ENCODE measurements around the gene PDE4B. TPM values are rescaled to one million over a fixed set of nuclear protein-coding genes. Genes with fewer than 3 reads are reported as not detected.

PDE4B gene
- total and polyA plus RNA-seq, 10 of the 15 experiments (the other 5 are each of a cell fraction or from before 2014, with no cell fraction given) = 3.0 to 13.2 (median 5.7) TPM

GRCh38 chr1:66336641-66336990 lies 543.9 kb downstream of the PDE4B start:
- peak overlapping the region; percentile 93 for H3K27ac ChIP-seq (ENCODE audit: control insufficient read depth, insufficient read depth)
- WGBS (ENCODE audit: insufficient coverage, insufficient replicate concordance, low lambda C conversion rate, missing lambda C conversion rate) = 50% methylated on average over 2 of the region's 2 CpGs
- no peaks in the 10 kb centered on the region for H3K9me3 ChIP-seq (replicated peaks; ENCODE audit: control insufficient read depth, insufficient read depth, low read length)
- intact Hi-C loops (cut with micrococcal nuclease; ENCODE audit: unreplicated experiment) = loop anchor here (1.0 to 2.0 kb wide), 5 partner anchors 38 to 110 kb away; no protein-coding TSS in a partner anchor
- peak overlapping the region; percentile 78 for H3K4me2 ChIP-seq (ENCODE audit: control insufficient read depth, insufficient read depth)
- no peaks in the 10 kb centered on the region for H4K20me1 ChIP-seq (ENCODE audit: control insufficient read depth, insufficient read depth)
- ChIA-PET CTCF (interaction anchor here (1.3 to 8.9 kb wide), 3 partner anchors 11 to 109 kb away, joined by 3 to 123 read pairs (median 15); no protein-coding TSS in a partner anchor), POLR2A (interaction anchor here (1.7 to 6.1 kb wide), 4 partner anchors 8 to 54 kb away, joined by 5 to 79 read pairs (median 16); no protein-coding TSS in a partner anchor), SMC1A (ENCODE audit: uncharacterized antibody, unreplicated experiment) (interaction anchor here (1.1 to 16.3 kb wide), 8 partner anchors 11 to 108 kb away, joined by 3 to 331 read pairs (median 10); no protein-coding TSS in a partner anchor), RAD21 (ENCODE audit: unreplicated experiment) (interaction anchor here (1.3 to 13.5 kb wide), 6 partner anchors 11 to 89 kb away, joined by 3 to 238 read pairs (median 4); no protein-coding TSS in a partner anchor)
- peak overlapping the region; percentile 88 for H3K9ac ChIP-seq (ENCODE audit: control insufficient read depth, insufficient read depth, low read length)
- in situ Hi-C loops (cut with MboI) = no loop called here
- DNase-seq (ENCODE audit: low read depth, low spot score) (no peak), ATAC-seq (no peak), FAIRE-seq (no peak)
- no peaks in the 10 kb centered on the region for H3K27me3 ChIP-seq (replicated peaks in 1 of 2; ENCODE audit: control insufficient read depth in 2 of 2, insufficient read depth in 2 of 2, low read length in 1 of 2)
- no peak overlapping the region; the same call in 1 of the 2 replicates for H2AFZ ChIP-seq (ENCODE audit: control insufficient read depth, low read depth, low read length)
- H3K79me2 ChIP-seq (ENCODE audit: control insufficient read depth, insufficient read depth, low read length) = peaks cover 89% of the 10 kb centered on the region
- BruUV-seq (replicated peaks) = no TSS peak
- H3K36me3 ChIP-seq (ENCODE audit: control insufficient read depth in 2 of 2, insufficient read depth in 2 of 2, low read length in 1 of 2) = no peaks in the 10 kb centered on the region
- TF ChIP-seq BMI1 (IDR thresholded peaks at IDR 0.05; ENCODE audit: borderline replicate concordance) = peak; percentile 48; the same call in 1 of the 2 replicates
- TF ChIP-seq CBFB (IDR thresholded peaks at IDR 0.05; ENCODE audit: low read depth) = no peak
- TF ChIP-seq SPI1 (IDR thresholded peaks at IDR 0.05; ENCODE audit: borderline replicate concordance, insufficient read depth, low read depth, low read length) = peak; percentile 66
- H3K4me3 ChIP-seq = peak overlapping the region; percentile 81
- H3K4me1 ChIP-seq (ENCODE audit: control insufficient read depth, insufficient read depth, low read length) = peaks cover 19% of the 10 kb centered on the region

DNA sequence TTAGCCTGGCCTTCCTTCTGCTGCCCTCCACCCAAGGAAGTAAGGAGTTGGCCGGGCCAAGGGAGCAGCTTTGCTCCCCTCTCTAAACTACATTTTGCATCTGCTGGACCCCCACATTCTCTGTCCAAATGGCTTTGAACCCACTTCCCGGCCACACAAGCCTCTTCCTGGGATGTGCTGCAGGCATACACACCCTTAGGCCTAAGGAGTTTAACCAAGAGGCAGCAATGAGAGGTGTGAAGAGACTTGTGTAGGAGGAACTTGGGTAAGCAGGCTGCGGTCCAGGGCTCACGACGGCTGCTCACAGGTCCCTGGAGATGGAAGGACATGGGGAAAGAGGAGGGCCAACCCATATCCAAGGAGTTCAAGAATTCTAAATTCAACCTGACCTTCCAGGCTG lies 544.6 kb downstream of the PDE4B start:
- in situ Hi-C loops (cut with MboI) (no loop called here), intact Hi-C loops (cut with micrococcal nuclease; ENCODE audit: unreplicated experiment) (loop anchor here (2.0 kb wide), 3 partner anchors 38 to 110 kb away; no protein-coding TSS in a partner anchor)
- no TSS peak for BruUV-seq (replicated peaks)
- ChIA-PET SMC1A (ENCODE audit: uncharacterized antibody, unreplicated experiment) (interaction anchor here (0.6 to 16.3 kb wide), 15 partner anchors 11 to 100 kb away, joined by 3 to 331 read pairs (median 4); no protein-coding TSS in a partner anchor), CTCF (interaction anchor here (0.5 to 8.9 kb wide), 5 partner anchors 11 to 717 kb away, joined by 3 to 123 read pairs (median 12); no protein-coding TSS in a partner anchor), RAD21 (ENCODE audit: unreplicated experiment) (interaction anchor here (0.8 to 13.5 kb wide), 9 partner anchors 8 to 109 kb away, joined by 3 to 238 read pairs (median 4); no protein-coding TSS in a partner anchor), POLR2A (interaction anchor here (0.6 to 3.4 kb wide), 6 partner anchors 12 to 63 kb away, joined by 3 to 16 read pairs (median 4); no protein-coding TSS in a partner anchor)
- Histone ChIP-seq H3K36me3 (ENCODE audit: control insufficient read depth in 2 of 2, insufficient read depth in 2 of 2, low read length in 1 of 2) (no peaks in the 10 kb centered on the region), H3K9me3 (replicated peaks; ENCODE audit: control insufficient read depth, insufficient read depth, low read length) (no peaks in the 10 kb centered on the region), H3K4me1 (ENCODE audit: control insufficient read depth, insufficient read depth, low read length) (peaks cover 19% of the 10 kb centered on the region), H3K4me2 (ENCODE audit: control insufficient read depth, insufficient read depth) (peak overlapping the region; percentile 78), H4K20me1 (ENCODE audit: control insufficient read depth, insufficient read depth) (no peaks in the 10 kb centered on the region), H2AFZ (ENCODE audit: control insufficient read depth, low read depth, low read length) (no peak overlapping the region), H3K9ac (ENCODE audit: control insufficient read depth, insufficient read depth, low read length) (peak overlapping the region; percentile 88), H3K79me2 (ENCODE audit: control insufficient read depth, insufficient read depth, low read length) (peaks cover 91% of the 10 kb centered on the region), H3K4me3 (0 out of 2 replicates have a peak overlapping the region, but pooled peaks have one; percentile 81), H3K27ac (ENCODE audit: control insufficient read depth, insufficient read depth) (peak overlapping the region; percentile 93), H3K27me3 (replicated peaks in 1 of 2; ENCODE audit: control insufficient read depth in 2 of 2, insufficient read depth in 2 of 2, low read length in 1 of 2) (no peaks in the 10 kb centered on the region)
- FAIRE-seq (no peak), DNase-seq (ENCODE audit: low read depth, low spot score) (no peak), ATAC-seq (peak; percentile 3; the same call in 2 of the 3 replicates)
- WGBS (ENCODE audit: insufficient coverage, insufficient replicate concordance, low lambda C conversion rate, missing lambda C conversion rate) = 17% methylated on average over 5 of the region's 5 CpGs
- TF ChIP-seq NBN (IDR thresholded peaks at IDR 0.05) = 0 out of 2 replicates have a peak, but pooled peaks have one; percentile 22
- TF ChIP-seq PAX5 (IDR thresholded peaks at IDR 0.05; ENCODE audit: borderline replicate concordance, low read depth, low read length) = 0 out of 2 replicates have a peak, but pooled peaks have one; percentile 18
- no peak for TF ChIP-seq ZSCAN29 (IDR thresholded peaks at IDR 0.05)
- no peak for TF ChIP-seq EED (IDR thresholded peaks at IDR 0.05; ENCODE audit: low read depth)
- TF ChIP-seq POU2F2 (IDR thresholded peaks at IDR 0.05; ENCODE audit: borderline replicate concordance, low read depth, low read length) = 0 out of 3 replicates have a peak, but pooled peaks have one; percentile 6
- TF ChIP-seq, protein P1, sequence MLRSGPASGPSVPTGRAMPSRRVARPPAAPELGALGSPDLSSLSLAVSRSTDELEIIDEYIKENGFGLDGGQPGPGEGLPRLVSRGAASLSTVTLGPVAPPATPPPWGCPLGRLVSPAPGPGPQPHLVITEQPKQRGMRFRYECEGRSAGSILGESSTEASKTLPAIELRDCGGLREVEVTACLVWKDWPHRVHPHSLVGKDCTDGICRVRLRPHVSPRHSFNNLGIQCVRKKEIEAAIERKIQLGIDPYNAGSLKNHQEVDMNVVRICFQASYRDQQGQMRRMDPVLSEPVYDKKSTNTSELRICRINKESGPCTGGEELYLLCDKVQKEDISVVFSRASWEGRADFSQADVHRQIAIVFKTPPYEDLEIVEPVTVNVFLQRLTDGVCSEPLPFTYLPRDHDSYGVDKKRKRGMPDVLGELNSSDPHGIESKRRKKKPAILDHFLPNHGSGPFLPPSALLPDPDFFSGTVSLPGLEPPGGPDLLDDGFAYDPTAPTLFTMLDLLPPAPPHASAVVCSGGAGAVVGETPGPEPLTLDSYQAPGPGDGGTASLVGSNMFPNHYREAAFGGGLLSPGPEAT (IDR thresholded peaks at IDR 0.05; ENCODE audit: low read depth) = 0 out of 2 replicates have a peak, but pooled peaks have one; percentile 9
- no peak for TF ChIP-seq SREBF1 (IDR thresholded peaks at IDR 0.05; ENCODE audit: low read length)
- peak; percentile 27 to 60; a peak in 3 of 4 replicates for TF ChIP-seq IKZF2 (IDR thresholded peaks at IDR 0.05)
- TF ChIP-seq STAT1 (conservative IDR thresholded peaks at IDR 0.05) = no peak
- TF ChIP-seq SUZ12 (IDR thresholded peaks at IDR 0.05; ENCODE audit: unreplicated experiment) = no peak
- no peak for TF ChIP-seq RFX5 (IDR thresholded peaks at IDR 0.05; ENCODE audit: low read depth, low read length)
- no peak for TF ChIP-seq RELA (IDR thresholded peaks at IDR 0.05; ENCODE audit: borderline replicate concordance, partially characterized antibody)
- TF ChIP-seq TBL1XR1 (IDR thresholded peaks at IDR 0.05; ENCODE audit: low read depth, low read length) = no peak

All from GM12878 (cell line).